Activated CD4-positive, alpha-beta T cell treated with anti-CD3 and anti-CD28 coated beads for 48 hours (primary cell): ENCODE data around the gene SEMA5B.

ENCODE experiments used
- DNase-seq: peaks from one replicate; pipeline ENCODE4 v3.0.0-alpha.2; 2020

SEMA5B gene

DNA sequence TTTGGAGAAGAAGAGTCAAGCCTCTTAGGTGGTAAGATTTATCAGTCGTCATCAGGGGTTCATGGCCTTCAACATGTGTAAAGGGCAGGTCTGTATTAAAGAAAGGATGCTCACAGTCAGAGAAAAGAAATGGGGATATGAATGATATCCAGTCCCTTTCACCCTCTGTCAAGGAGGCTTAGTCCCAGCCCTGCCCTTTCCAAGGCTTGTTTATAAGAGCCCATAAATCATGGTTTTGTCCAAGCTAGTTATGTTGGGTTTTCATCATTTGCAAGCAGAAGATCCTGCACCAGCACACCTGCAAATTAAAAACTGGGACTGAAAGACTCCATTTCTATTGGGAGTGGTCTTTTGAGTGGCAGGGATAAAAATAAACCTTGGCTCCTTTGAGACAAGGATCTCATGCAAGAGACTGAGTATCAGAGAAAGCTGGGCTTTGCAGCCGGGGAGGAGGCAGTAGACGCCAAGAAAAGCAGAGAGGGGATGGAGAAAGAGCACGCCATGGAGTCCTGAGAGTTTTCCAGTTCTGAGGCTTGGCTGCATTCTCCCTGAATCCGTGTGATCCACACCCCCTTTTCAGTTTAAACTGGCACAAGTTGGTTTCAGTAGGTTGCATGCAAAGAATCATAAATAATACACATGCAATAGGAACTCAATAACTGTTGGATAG, 26.7 kb upstream of the SEMA5B start:
- no peak for DNase-seq

DNA sequence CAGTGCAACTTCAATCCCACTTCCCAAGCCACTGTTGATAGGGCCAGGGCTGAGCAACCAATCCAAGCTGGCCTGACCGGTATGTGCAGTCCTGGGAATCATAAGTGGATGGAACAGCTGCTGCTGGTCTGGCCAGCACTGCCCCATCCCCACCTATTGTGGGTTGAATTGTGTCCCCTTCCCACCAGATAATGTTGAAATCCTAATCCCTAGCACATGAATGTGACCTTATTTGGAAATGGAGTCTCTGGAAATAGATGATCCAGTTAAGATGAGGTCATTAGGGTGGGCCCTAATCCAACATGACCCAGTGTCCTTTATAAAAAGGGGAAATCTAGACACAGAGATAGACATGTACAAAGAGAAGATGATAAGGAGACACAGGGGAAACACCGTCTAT, 25.5 kb upstream of the SEMA5B start:
- DNase-seq = no peak

DNA sequence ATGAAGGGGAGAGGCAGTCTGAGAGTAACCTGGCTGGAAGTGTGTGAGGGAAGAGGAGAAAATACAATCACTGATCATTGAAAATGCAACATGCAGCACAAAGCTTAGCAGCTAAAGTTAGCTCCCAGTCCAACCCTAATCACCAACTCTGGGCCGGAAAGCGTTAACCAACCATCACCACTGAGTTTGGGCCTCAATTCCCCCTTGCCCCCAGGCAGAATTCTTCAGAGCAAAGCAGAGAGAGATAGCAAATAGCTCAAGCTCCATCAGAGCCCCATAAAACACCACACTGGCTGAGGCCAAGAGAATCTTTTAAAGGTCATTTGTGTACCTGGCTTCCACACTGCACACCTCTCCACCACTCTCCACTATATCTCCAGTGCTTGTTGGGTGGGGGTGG, 23.1 kb upstream of the SEMA5B start:
- DNase-seq = no peak

DNA sequence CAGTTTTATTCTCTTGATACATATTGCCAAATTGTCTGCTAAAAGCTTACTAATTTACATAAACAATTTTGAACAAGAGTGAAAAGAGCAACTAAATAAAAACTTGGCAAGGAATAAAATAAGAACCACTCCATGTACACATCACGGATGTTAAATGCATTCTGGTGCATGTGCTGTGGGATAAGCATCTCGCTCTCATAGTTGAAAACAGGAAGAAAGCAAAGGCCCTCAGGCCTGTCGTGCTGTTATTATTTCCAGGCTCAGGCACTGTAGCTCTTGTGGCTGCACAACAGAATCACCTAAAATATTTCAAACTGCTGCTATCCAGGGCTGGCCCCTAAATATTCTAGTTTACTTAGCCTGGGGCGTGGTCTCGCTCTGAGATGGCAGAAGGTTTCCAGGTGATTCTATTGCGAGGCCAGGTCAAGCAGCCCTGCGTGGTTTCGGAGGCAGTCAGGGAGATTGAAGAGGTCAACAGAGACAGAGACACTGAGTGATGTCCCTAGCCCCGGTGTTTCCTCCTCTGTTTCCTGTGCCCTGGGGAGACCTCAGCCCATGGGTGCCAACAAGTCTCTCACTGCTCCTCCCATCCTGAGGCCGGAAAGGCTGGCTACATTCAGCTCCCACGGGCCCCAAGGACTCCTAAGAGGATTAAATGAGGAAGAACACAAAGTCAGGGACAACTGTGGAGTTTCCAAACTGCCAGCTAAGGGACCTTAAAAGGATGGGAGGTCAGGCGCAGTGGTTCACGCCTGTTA, 21.1 kb upstream of the SEMA5B start:
- no peak for DNase-seq

DNA sequence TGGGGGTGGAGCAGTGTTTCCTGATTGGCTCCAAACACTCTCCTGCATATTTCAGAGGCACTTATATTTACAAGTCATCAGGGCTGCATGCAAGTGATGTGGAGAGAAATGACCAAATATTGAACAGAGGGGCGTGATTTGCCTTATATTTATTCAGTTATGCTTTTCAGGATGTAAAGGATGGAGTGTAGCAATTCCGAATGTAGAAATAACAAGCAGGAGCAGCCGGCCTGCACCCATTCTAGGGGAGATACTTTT, 19.4 kb upstream of the SEMA5B start:
- DNase-seq = no peak

DNA sequence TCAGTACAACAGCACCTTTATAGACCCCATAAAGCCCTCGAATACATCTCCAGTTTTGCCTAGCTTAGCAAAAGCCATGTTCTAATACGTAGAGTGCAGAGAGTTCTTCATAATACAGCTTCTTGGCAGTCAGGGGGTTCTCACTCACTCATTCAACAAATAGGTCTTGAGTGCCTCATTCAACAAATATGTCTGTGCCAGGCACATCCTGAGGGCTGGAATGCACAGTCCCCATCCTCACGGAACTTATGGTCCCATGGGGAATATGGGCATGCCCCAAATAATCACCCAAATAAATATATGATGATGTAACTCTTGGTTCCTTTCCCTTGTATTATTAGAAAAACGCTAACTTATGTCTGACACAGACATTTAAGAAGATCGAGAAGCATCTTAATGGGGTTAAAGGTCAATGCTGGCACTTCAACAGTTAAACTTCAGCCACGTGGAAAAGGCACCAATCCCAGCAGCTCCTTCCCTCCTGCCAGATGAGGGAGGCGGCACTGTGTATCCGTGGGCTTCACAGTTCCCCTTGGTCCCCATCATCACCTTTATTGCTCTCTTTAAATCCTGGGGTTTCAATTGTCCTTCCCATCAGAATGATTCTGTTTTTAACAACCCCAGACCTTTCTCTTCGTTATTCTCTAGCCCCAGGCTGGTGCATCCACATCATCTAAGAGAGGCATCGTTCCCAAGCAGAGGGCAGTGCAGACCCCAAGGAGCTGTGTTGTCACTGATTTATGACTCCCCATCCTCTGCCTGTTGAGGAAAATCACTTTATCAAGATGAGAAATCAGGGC, 18.9 kb upstream of the SEMA5B start:
- no peak for DNase-seq

DNA sequence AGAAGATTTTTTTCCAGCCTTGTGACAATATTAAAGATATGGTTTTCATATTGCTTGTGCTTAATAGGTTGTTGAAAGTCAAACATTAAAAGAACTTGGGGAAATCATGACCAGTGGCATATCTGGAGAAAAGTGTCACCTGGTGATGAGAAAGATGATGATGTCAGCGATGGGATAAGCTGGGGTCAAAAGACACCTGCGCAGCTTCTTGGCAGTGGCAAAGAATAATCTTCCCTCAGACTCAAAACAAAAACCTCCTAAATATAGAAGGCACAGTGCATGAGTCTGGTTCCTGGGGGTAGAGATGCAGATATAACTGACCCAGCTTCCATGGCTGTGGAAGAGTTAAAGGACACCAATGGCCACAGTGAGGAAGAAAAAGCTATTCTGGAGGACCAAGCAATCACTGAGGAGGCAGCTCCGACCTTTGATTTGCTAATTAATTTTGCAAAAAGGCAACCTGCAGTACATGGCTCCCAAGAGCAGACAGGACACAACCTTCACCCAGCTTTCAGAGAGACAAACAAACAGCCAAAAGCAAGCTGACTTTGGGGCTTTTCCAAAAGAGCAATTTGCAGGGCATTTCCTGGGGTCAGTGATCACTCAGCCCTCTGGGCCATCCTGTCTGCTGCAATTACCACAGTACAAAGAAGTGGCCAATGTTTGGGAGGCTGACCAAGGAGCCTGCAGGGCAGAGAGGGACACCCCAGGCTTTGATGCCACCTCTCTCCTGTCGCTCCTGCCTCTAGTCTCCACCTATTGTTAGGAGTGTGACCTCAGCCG, 17.6 kb upstream of the SEMA5B start:
- DNase-seq = no peak

DNA sequence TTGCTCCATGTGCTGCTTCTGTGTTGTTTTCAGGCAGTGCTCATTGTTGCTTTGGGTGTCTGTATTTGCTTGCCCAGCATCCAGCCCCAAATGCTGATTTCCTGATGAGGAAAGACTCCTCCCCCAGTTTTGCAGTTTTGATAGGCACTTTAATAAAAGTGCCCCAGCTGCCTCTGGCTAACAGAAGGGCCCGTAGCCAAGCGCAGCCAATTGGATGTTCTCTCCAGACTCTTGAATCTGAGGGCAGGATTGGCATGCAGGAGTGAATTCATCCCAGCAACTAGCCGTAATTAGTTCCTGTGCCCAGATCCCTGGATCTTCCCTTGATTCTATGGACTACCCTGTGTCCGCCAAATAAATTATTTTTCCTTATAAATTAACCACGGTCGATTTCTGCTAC, 14.8 kb upstream of the SEMA5B start:
- no peak for DNase-seq

DNA sequence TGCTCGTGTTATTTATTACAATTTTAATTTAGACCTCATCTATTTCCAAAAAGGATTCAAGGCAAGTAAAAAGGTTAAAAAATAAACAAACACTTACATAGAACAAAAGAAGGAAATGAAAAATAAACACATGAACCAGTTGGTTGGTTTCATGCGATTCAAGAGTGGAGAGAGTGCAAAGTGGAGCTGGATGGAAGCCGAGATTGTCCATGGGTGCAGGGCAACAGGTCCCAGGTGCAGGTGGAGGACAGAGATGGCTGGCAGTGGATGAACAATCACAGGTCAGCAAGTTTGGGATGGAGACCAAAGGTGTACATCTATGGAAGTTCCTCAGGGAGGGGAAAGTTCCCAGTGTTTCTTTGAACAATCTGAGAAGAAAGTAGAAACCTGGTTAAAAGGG, 11.6 kb upstream of the SEMA5B start:
- DNase-seq = no peak

DNA sequence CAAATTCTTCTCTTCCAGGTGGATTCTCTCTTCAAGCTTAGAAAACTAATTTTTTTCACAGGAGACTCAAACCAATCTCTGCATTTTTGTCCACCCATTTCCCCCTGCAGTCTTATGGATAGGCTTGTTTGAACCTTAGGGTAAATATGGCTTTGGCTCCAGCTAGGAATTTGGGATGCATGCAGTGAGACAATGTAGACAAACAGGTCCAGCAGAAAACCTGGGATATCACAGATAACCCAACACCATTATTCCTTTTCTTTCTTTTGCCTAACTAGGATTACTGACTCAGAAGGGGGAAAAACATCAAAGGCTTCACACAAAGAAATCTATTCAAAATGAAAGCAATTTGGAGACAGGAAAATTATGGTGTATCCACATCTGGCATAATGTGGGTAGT, 11.2 kb upstream of the SEMA5B start:
- no peak for DNase-seq

DNA sequence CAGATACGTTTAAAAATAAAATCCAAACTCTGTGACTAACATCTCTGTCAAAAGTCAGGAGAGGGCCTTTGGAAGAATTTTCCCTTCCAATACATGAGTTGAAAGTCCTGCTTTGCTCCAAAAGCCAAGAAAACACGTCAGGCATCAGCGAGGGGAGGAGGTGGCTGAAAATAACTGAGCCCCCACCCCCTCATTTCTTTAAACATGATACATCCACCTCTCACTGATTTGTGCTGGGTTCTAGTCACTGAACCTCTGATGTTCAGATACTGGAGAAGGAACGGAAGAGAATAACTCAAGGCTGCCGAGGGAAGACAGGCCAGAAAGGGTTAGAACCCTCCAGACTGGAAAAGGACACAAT, 9.4 kb upstream of the SEMA5B start:
- DNase-seq = no peak

DNA sequence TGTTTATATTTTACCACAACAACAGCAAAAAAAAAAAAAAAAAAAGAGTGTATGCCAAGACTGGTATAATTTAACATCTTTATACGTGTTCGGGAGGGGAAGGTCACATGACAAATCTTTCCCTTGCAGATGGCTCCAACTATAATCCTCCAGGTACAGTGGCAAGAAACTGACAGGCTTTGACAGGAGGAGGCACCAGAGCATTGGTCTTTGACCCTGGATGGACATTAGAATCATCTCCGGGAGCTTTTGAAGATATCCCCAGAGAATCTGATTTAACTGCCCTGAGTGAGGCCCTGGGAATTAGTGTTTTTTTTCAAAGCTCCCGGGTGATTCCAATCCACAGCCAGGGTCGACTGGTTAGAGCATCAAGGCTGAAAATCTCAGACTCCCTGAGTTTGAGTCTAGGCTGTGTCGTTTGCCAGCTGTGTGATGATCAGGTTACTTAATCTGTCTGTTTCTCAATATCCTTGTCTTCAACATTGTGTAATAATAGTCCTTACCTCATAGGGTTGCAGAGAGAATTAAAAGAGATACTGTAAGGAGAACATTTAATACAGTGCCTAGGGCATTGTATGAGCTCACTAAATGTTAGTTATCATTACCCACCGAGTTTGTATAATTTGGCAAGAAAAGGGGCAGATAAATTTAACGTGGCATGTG, 8.9 kb upstream of the SEMA5B start:
- DNase-seq = no peak

DNA sequence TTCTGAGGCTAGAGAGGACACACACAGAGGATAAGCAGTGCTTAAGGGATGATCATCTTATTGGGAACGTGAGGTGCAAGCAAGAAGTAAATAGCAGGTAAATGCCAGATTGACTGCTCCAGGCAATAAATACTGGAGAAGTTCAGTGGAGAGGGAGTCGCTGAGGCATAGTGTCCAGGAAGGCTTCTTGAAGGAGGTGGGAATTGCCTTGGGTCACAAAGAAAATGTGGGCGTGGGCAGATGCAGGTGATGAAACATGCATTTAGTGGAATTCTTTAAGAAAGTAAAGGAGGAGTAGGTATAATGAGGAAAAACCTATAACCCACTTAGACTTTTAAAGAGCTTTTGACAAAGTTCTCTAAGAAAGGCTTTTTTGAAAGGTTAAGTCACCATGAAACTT, 7.4 kb upstream of the SEMA5B start:
- no peak for DNase-seq

DNA sequence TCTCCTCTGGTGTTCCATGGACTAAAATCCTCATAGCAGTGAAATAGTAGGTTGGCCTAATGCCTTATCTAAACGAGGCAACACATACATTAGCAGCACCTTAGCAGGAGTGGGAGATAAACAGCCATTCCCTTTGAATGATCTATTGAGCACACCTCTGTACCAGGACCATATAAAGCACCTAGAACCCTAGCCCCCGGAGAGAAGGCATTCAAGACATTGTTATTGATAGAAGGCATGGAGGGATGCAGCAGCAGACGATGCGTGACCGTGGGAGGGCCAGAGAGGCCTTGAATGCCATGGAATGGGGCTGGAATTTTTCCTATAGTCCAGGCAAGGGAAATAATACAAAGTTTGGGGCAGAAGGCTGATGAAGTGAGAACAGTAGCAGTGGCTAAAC, 6.6 kb upstream of the SEMA5B start:
- no peak for DNase-seq

DNA sequence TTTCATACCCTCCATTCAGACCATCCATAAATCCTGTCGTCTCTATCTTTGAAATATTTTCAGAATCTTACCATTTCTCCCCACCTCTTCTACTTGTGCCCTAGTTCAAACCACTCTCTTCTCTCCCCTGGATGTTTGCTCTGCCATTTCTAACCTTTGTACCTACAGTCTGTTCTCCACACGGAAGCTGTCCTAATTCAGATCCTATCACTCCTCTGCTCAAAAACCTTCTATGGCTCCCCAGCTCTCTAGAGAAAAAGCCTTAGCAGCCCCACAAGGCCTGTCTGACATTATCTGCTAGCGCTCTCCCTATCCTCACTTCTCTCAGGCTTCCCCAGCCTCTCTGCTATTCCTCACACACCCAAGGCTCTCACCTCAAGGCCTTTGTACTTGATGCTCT, 4.5 kb upstream of the SEMA5B start:
- no peak for DNase-seq

DNA sequence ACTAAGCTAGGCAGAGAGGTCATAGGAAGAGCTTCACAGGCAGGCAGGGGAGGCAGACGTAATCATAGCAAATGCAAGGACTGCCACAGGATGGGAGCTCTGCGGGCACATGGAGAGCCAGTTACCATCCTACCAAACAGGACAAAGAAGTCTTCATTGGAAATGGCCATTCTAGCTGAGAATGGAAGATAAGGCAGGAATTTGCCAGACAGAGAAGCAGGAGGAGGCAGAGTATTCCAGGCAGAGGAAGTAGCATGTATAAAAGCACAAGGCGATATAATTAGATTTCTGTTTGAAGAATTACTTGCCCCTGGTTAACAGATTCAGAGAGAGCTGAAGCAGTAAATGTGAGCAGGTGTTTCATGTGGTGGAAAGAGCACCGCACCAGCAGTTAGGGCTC, 3.5 kb upstream of the SEMA5B start:
- no peak for DNase-seq

DNA sequence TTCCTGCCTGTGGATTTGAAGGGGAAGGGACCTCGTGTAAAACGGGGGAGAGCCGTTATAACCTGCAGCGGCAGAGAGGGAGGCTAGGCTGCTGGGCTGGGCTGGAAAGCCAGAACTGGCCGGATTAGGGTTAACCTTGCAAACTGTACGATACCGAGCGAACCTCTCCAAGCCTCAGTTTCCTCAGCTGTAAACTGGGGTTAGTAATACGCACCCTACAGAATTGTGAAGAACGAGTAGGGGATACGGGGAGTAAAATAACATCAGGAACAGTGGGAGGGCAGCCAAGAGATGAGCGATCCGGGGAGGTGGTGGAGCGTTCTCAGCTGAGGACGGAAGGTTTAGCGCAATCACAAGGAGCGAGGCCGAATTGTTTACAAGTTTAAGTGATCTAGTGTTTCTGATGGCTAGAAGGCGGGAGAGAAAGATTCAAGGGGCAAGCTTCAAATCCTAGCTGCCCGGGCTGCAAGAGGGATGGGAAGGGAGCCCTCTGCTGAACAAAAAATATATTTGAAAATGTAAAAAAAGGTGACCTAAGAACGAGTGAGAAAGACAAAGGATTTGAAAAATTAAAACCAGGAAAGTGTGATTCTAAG, 768 bp upstream of the SEMA5B start:
- peak; percentile 30 for DNase-seq

DNA sequence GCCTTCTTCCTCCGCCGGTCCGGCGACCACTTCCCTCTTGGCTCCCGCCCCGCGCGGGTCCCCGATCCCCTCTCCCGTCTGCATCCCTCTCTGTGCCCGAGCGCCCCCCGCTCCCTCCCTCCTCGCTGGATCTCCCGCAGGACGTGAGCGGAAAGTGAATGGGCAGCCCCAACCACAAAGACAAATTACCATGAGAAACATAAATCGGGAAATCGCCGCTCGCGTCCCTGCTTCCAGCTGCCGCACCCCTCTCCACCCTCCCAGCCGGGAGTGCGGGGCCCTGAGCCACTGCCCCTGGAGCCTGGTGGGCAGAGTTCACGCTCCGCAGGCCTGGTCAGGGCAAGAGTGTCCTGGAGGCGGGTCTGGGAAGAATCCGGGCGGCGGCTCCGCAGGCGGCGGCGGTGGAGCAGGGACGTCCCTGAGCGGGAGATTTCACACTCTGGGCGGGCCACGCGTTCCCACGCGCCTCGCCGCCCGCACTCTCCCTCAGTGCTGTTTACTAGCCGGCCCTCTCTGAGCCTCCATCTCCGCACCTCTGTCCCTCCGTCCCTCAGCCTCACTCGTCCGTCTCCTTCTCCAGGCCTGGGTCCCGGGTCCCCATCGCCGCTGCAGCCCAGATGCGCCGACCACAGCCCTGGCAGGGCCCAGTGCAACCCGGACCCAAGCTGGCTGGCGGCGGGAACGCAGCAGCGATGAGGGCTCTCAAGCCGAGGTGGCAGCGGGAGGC, 835 bp downstream of the SEMA5B start:
- DNase-seq = peak; percentile 20

DNA sequence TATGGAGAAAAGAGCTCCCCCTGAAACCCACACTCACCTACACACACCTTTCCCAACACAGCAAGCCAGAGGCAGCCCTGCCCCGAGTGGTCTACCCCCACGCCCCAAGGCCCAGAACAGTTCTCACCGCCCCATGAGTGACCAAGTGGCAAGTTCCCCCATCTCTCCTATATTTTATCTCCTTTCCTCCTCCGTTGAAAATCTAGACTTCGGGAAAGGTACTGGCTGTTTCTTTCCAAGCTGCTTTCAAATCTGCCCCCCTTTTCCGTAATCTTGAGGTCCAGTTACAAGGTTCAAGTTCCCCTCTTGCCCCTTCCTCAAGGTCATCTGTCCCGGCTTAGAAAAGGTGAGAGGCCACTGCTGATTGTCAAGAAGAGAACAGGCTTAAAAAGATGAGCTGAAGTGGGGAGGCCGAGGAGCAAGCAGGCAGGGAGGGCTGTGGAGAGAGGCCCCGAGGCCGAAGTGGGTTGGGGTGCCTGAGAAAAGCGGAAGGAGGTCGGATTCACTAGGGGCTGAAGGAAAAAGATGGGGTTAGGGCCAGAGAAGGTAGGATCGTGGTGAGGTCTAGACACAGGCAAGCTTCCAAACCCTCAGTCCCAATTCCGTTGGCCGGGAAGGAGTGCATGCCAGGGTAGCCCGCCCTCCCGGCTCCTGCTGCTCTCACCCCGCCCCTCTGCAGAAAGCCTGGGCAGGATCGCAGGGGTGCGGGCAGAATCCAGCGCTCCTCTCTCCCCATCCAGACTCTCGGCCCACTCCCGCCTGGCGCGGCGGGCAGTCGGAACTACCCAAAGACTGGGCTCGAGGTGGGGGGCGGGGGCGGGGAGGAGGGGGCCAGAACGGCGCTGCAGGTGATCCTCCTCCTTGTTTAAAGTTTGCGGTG, 1.7 kb downstream of the SEMA5B start:
- DNase-seq = no peak

DNA sequence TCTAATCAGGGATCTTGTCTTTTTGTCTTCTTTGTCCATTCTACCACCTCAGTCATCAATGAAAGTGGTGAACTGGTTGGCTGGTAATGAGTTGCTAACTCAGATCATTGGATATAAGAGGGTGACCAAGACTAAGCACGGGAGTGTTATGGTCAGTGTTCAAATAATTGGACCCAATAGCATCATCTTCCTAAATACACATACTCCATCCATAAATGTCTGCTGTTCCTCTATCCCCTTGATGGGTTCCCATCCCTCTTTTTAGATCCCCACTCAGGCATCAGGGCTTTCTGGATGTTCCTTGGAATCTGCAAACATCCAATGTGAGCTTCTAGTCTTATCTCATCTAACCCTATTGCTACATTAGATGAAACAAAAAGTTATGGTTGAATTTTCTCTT, 3.5 kb downstream of the SEMA5B start:
- DNase-seq = no peak

DNA sequence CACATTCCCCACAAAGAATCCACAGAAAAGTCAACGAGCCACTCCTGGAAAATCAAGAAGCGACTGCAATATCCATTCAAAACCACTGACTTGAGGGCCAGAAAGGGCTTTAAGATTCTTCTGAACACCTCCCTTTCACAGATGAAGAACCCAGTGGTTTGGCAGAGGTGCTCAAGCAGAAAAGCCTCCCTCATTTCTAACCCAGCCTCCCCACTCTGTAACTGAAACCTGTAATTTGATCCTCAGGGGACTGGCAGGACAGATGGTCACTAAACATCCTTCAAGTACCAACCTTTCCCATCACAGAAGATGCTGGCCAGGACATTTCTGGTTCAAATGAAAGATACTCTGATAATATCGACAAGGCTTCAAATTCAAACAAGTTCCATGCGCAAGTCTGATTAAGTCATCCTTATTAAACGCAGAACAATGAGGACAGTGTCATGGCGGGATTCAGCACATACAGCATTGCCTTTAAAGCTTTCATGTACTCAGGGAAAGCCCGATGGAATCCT, 5.5 kb downstream of the SEMA5B start:
- no peak for DNase-seq
